ENCODE results near the gene KRTAP10-4. TPM values are rescaled to one million over a fixed set of nuclear protein-coding genes. Genes with fewer than 3 reads are reported as not detected.

KRTAP10-4 gene
- total RNA-seq, 1 donor from 2014 or later, result not detected

- Histone ChIP-seq H3K4me2 (ENCODE audit: low read length) (no peak within 1 kb of the TSS), H3K9me3 (ENCODE audit: insufficient read depth, low read depth, low read length) (peaks cover 3% of the 10 kb centered on the region), H3K79me2 (ENCODE audit: insufficient read depth, low read length) (no peaks in the 10 kb centered on the region), H3K4me3 (ENCODE audit: insufficient read depth, low read depth, low read length) (no peak within 1 kb of the TSS), H4K20me1 (ENCODE audit: insufficient read depth, low read length) (no peaks in the 10 kb centered on the region), H3K27me3 (ENCODE audit: insufficient read depth, low read length) (no peaks in the 10 kb centered on the region), H2AFZ (ENCODE audit: low read depth, low read length) (no peak within 1 kb of the TSS), H3K36me3 (ENCODE audit: insufficient read depth, low read length) (no peaks in the 10 kb centered on the region), H3K4me1 (ENCODE audit: insufficient read depth, low read length) (no peaks in the 10 kb centered on the region), H3K27ac (ENCODE audit: low read depth, low read length) (no peak within 1 kb of the TSS), H3K9ac (ENCODE audit: low read length) (no peak within 1 kb of the TSS)
- DNase-seq (ENCODE audit: low read depth) (no peak), FAIRE-seq (no peak)
- Mint-ChIP-seq H3K4me1 (ENCODE audit: low read depth, unreplicated experiment) (peaks cover 2% of the 10 kb centered on the region), H3K36me3 (ENCODE audit: low read depth, unreplicated experiment) (peaks cover 1% of the 10 kb centered on the region), H3K9me3 (ENCODE audit: unreplicated experiment) (peaks cover 7% of the 10 kb centered on the region), H3K27ac (ENCODE audit: unreplicated experiment) (peak within 1 kb of the TSS; percentile 58), H3K27me3 (ENCODE audit: low read depth, unreplicated experiment) (peaks cover 27% of the 10 kb centered on the region), H3K4me3 (ENCODE audit: unreplicated experiment) (no peak within 1 kb of the TSS)
- TF ChIP-seq EZH2 (IDR thresholded peaks at IDR 0.05; ENCODE audit: insufficient read depth, low read length) (no peak), CTCF (IDR thresholded peaks at IDR 0.05; ENCODE audit: insufficient read depth, low read depth, low read length) (no peak)
Observed at GRCh38 chr21:44592446-44593311, 19.1 kb downstream of the KRTAP10-4 start, which contains the start of gene KRTAP10-6. Gene KRTAP10-6, minus strand, starts transcription at chr21:44592505. Its CDS starts 21 bp downstream, at chr21:44592484.

- H3K9me3 ChIP-seq (ENCODE audit: insufficient read depth, low read depth, low read length), result peaks cover 7% of the 10 kb centered on the region
- H3K9ac ChIP-seq (ENCODE audit: low read length), result no peak overlapping the region
- Mint-ChIP-seq H3K4me1 (ENCODE audit: low read depth, unreplicated experiment) (peaks cover 2% of the 10 kb centered on the region), H3K27ac (ENCODE audit: unreplicated experiment) (peak overlapping the region; percentile 58), H3K9me3 (ENCODE audit: unreplicated experiment) (peaks cover 14% of the 10 kb centered on the region), H3K27me3 (ENCODE audit: low read depth, unreplicated experiment) (peaks cover 27% of the 10 kb centered on the region), H3K4me3 (ENCODE audit: unreplicated experiment) (no peak overlapping the region), H3K36me3 (ENCODE audit: low read depth, unreplicated experiment) (peaks cover 1% of the 10 kb centered on the region)
- no peaks in the 10 kb centered on the region for H3K36me3 ChIP-seq (ENCODE audit: insufficient read depth, low read length)
- H3K27me3 ChIP-seq (ENCODE audit: insufficient read depth, low read length), result no peaks in the 10 kb centered on the region
- H3K4me2 ChIP-seq (ENCODE audit: low read length), result no peak overlapping the region
- no peaks in the 10 kb centered on the region for H4K20me1 ChIP-seq (ENCODE audit: insufficient read depth, low read length)
- H3K27ac ChIP-seq (ENCODE audit: low read depth, low read length), result no peak overlapping the region
- H3K79me2 ChIP-seq (ENCODE audit: insufficient read depth, low read length), result no peaks in the 10 kb centered on the region
- no peak for TF ChIP-seq EZH2 (IDR thresholded peaks at IDR 0.05; ENCODE audit: insufficient read depth, low read length)
- FAIRE-seq, result no peak
- no peaks in the 10 kb centered on the region for H3K4me1 ChIP-seq (ENCODE audit: insufficient read depth, low read length)
- DNase-seq (ENCODE audit: low read depth), result no peak
- H3K4me3 ChIP-seq (ENCODE audit: insufficient read depth, low read depth, low read length), result no peak overlapping the region
- H2AFZ ChIP-seq (ENCODE audit: low read depth, low read length), result no peak overlapping the region
Observed at GRCh38 chr21:44593598-44594405, 20.3 kb downstream of the KRTAP10-4 start.

GRCh38 chr21:44594406-44594916 is 20.9 kb downstream of the KRTAP10-4 start:
- FAIRE-seq, result no peak
- Histone ChIP-seq H3K27me3 (ENCODE audit: insufficient read depth, low read length) (no peaks in the 10 kb centered on the region), H3K27ac (ENCODE audit: low read depth, low read length) (no peak overlapping the region), H4K20me1 (ENCODE audit: insufficient read depth, low read length) (no peaks in the 10 kb centered on the region), H3K79me2 (ENCODE audit: insufficient read depth, low read length) (no peaks in the 10 kb centered on the region), H3K36me3 (ENCODE audit: insufficient read depth, low read length) (no peaks in the 10 kb centered on the region), H3K4me1 (ENCODE audit: insufficient read depth, low read length) (no peaks in the 10 kb centered on the region), H3K4me3 (ENCODE audit: insufficient read depth, low read depth, low read length) (no peak overlapping the region), H3K4me2 (ENCODE audit: low read length) (no peak overlapping the region), H3K9ac (ENCODE audit: low read length) (no peak overlapping the region), H2AFZ (ENCODE audit: low read depth, low read length) (no peak overlapping the region), H3K9me3 (ENCODE audit: insufficient read depth, low read depth, low read length) (peaks cover 7% of the 10 kb centered on the region)
- peaks cover 24% of the 10 kb centered on the region for H3K27me3 Mint-ChIP-seq (ENCODE audit: low read depth, unreplicated experiment)
- H3K36me3 Mint-ChIP-seq (ENCODE audit: low read depth, unreplicated experiment), result peaks cover 1% of the 10 kb centered on the region
- H3K27ac Mint-ChIP-seq (ENCODE audit: unreplicated experiment), result no peak overlapping the region
- H3K9me3 Mint-ChIP-seq (ENCODE audit: unreplicated experiment), result peaks cover 15% of the 10 kb centered on the region
- H3K4me3 Mint-ChIP-seq (ENCODE audit: unreplicated experiment), result no peak overlapping the region
- TF ChIP-seq EZH2 (IDR thresholded peaks at IDR 0.05; ENCODE audit: insufficient read depth, low read length) (no peak), CTCF (IDR thresholded peaks at IDR 0.05; ENCODE audit: insufficient read depth, low read depth, low read length) (no peak)
- H3K4me1 Mint-ChIP-seq (ENCODE audit: low read depth, unreplicated experiment), result peaks cover 2% of the 10 kb centered on the region
- no peak for DNase-seq (ENCODE audit: low read depth)

All from astrocyte (in vitro differentiated cells and primary cell).